Left colon (tissue), 2 donors: ENCODE measurements around the gene DPH2. TPM values are rescaled to one million over a fixed set of nuclear protein-coding genes. Genes with fewer than 3 reads are reported as not detected.

ENCODE experiments used
- ATAC-seq: fragments of 200-7000 bp; cut with Tn5 transposase; one replicate; pipeline ENCODE4 v1.9.1; 2020; ENCODE audit warnings: mild to moderate bottlenecking, moderate library complexity
- DNase-seq, 2 donors: peaks; one replicate each; pipeline ENCODE4 v3.0.0-alpha.2; 2020
- intact Hi-C, 2 donors: fragments of 100-400 bp; cut with DNase I in 1 of 2; cut with micrococcal nuclease in 1 of 2; formaldehyde crosslinking; loops; one replicate each; pipeline versions ENCODE4 v1.11.2 to v1.14.0; 2022; cut with DNase I, micrococcal nuclease
- total RNA-seq, 2 donors: library from RNA; stranded (reverse); fragmentation: NEBNext Ultra II Directional; extraction: Animal tissue kit (Norgen Biotek cat#: 25700); gene quantifications; one replicate each; pipeline ENCODE4 v1.2.1, GENCODE V29; 2021
- donor health status: DM: no; HTN: no; CAD: no.
- donor health status: DM: yes; HTN: yes; CAD: no.

Gene DPH2
- total RNA-seq, 2 donors from 2014 or later: 17.8 to 24.7 TPM

DNA sequence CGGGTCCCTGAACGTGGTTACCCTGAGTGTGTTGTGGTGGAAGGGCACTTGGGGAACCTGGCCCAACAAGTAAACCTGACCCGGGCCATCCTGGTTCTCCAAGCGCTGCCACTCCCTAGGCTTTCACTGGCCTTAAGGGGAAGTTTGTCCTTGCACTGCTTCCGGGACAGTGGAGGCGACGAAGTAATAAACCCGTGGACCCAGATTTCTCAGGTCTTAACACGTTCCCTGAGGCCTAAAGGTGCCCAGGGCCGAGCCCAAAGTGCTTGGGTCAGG lies 21.3 kb downstream of the DPH2 start:
- peak; percentile 55 for ATAC-seq
- DNase-seq: no peak
- intact Hi-C loops: no loop called here

DNA sequence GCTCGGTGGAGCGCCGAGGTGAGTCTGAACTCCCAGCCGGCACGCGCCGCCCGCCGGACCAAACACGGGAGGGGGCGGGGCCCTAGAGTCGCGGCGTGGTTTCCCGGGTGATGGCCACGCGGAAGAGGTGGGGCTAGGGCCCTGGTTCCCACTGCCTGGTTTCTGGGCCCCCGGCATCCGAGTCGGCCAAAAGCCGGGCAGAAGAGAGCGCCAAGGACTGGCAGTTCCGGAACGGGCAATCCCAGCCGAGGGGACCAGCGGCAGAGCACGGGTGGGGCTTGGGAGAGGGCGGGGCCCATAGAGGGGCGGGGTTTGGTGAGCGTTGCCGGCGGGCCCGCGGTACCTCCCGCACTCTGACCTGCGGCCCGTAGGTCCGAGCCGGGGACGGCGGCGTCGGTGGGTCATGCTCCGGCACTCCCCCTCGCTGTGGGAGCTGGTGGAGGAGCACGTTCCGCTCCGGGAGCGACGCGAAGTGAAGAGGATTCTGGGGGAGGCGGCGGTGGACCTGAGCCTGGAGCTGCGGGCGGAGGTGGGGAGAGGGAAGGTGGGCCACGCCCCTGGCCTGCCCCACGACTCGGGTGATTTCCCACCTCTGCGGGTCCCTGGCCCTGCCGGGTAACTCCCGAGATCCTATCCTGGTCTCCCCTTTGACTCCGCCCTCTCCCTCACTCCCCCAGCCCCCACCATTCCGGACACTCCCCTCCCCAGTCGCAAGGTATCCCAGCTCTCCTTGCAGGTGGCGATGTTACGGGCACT lies 21.8 kb downstream of the DPH2 start, which contains the start of gene CCDC24:
Gene CCDC24 (plus strand): TSS at position 124 of the 756 bp plus-strand sequence. CDS start 280 bp downstream, at position 404.
- ATAC-seq (peak; percentile 75), DNase-seq (peak; percentile 91)
- intact Hi-C loops: no loop called here

DNA sequence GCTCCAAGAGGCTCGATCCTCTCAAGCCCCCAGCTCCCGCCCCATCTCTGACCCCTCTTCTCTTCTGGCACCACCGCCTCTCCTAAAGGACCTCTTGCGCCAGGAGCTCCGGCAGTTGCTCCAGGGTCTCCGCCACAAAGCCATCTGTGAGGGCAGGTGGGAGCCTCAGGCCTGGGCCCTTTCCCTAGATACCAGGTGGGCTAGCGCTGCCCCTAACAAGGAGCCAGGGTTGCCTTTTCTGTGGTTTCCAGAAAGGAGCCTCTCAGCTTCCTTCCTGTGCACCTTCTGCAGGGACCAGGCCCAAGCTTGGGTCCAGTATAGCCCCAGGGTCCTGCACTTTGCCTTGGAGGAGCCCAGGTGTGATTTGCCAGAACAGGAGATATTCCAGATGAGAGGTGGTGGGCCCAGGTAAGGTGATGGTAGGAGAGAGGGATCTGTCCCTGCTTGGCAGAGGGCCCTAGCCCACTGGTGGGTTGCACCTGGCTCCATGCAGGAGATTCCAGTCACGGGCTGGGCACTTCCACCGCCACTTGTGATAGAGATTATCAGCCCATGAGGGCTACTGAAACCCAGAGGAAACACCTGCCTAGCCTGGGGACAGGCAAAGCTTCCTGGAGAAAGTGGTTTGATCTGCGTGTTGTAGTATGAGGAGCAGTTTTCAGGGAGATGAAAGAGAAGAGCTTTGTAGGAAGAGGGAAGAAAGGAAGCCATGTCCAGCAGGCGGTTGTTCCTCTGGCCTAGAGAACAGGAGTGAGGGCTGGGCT lies 22.6 kb downstream of the DPH2 start:
- ATAC-seq (no peak), DNase-seq (no peak)
- intact Hi-C loops: no loop called here

DNA sequence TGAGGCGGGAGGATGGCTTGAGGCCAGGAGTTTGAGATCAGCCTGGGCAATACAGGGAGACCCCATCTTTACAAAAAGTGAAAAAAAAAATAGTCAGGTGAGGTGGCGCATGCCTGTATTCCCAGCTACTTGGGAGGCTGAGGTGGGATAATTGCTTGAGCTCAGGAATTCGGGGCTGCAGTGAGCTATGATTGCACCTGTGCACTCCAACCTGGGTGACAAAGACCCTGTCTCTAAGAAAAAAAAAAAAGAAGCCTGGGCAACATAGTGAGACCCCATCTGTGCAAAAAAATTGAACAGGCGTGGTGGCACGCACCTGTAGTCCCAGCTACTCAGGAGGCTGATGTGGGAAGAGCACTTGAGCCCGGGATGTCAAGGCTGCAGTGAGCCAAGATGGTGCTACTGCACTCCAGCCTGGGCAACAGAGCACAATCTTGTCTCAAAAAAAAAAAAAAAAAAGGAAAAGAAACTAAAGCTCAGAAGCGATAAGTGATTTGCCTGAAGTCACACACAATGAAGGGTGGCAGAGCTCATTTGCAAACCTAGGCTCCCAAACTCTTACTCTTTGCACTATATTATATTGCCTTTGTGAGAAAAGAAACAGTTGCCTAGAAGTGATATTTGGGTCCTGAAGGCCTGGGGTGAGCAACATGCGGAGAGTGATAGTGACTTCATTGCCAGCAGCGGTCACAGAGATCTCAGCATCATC lies 23.6 kb downstream of the DPH2 start:
- no peak for ATAC-seq
- DNase-seq: no peak
- intact Hi-C loops: no loop called here

DNA sequence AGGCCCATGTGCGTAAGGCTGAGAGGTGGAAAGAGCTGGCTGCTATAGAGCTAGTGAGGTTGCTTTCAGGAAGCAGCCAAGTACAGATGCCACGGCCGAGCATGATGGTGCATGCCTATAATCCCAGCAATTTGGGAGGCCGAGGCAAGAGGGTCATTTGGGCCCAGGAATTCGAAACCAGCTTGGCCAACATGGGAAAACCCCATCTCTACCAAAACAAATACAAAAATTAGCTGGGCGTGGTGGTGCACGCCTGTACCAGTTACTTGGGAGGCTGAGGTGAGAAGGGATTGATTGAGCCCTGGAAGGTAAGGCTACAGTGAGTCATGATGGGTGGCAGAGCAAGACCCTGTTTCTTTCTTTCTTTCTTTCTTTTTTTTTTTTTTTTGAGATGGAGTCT lies 24.3 kb downstream of the DPH2 start:
- DNase-seq (no peak), ATAC-seq (no peak)
- intact Hi-C loops: no loop called here

DNA sequence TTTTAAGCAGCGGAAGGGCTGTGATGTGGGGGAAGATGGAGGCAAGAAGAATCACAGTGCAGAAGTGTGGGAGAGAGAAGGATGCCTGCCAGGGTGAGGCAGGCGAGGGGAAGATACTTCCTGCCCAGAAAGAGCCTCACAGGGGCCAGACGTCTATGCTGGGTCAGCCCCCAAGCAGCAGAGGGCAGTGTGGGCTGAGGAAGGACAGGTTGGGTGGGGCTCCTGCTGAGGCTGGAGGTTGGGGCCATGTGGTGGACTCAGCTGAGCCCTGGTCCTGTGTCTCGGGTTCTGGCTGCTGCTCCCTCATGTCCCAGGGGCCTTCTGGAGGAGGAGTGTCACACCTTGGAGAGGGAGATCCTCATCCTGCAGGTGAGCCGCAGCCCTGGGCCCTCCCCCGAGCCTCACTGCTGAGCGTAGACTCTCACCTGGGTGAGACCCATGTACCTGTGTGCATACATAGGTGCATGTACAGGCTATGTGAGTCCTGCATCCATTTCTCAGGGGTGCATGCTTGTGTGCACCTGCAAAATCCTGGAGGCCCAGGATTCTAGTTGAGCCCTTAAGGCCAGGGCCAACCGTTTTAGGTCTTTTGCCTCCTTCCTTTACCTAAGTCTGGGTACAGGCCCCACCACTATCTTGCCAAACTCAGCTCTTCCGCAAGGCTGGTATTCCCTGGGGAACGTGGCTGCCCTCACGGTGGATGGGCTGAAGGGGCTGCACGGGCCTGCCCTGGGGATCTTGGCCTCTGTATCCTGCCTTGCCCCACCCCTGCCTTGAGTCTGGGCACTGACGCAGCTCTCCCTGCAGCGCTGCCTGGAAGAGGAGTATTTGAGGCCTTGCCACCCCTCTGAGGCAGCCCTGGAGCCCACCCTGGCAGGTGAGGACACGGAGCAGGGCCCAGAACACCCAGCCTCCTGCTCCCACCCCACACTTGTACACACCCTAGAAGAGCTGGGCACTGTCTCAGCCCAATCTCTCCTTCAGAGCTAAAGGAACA lies 25.3 kb downstream of the DPH2 start:
- intact Hi-C loops: no loop called here
- ATAC-seq: peak; percentile 41
- DNase-seq: peak; percentile 65 to 69

DNA sequence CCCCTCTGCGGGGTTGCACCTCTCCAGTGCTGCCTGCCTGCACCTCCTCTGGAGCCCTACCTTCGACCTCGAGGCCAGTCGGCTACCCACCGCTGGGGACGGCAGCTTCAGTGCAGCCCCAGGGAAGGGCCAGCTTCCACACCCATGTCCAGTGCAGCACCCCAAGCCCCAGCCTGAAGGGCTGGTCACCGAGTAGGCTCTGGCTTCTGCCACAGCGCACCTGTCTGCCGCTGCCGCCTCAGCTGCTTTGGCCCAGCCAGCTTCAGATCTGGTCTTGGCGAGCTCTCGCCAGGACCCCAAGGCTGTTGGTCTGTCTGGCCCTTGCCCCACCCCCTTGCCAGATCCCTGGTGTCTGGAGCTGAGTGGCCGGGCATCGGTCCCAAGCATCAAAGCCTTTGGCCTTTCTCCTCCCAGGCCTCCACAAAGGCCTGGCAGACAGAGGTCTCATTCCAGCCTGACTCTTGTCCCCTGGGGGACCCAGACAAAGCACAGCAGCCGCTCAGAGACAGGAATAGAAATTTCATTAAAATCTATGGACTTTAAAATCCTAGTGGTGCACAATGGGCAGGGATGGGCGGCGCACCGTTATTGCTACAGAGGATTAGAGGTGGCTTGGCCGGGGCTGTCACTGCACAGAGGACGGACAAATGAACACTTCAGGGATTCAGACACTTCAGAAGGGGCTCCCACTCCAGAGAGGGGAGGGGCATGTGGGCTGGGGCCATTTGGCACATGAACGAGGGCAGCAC lies 26.3 kb downstream of the DPH2 start:
- intact Hi-C loops: no loop called here
- DNase-seq (no peak), ATAC-seq (no peak)

DNA sequence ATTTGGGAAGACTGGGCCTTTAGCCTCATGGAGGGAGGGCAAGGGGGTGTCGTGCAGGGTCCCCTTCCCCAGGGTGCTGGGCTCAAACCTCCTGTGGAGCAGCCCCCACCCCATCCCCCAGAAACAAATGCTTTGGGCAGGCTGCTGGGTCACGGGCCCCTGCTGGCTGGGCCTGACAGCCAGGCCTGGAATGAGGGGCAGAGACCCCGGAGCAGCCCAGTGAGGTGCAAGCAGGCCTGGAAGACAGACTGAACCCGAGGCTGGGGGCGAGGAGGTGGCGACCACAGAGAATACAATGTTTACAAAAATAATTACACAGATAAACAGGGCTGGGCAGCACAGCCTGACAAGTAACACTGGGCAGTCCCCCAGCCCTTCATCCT lies 26.9 kb downstream of the DPH2 start:
- ATAC-seq (no peak), DNase-seq (no peak)
- intact Hi-C loops: no loop called here

DNA sequence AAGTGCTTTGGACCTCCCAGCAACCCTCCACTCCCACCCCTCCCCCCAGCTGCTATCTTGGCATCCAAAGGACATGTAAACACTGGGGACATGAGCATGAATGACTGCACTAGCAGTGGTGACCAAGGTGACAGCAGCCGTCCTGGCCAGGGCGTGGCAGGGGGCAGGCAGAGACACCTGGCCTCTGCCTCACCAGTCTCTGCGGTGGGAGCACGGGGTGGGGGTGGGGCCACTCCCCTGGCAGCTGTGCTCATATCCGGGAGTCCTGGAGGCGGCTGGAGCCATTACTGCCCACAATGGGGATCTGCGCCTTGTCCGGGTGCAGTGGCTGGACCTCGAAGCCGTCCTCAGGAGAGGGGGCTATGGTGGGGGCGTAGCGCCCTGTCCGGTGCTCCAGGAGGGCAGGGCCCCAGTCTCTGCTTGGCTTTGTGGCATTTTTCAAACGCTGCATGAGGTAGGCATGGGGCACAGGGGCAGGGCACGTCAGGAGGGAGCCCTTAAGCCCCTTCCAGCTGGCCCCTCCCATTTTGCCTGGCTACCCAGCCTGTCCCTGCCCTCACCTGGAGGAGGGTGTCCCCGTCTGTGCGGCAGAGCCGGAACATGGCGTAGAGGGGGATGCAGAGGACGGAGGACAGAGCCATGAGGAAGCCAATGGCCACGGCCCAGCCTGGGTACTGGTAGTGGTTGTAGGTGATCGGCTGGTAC lies 27.6 kb downstream of the DPH2 start:
- DNase-seq (peak; percentile 65 to 85), ATAC-seq (peak; percentile 71)
- intact Hi-C loops: no loop called here

DNA sequence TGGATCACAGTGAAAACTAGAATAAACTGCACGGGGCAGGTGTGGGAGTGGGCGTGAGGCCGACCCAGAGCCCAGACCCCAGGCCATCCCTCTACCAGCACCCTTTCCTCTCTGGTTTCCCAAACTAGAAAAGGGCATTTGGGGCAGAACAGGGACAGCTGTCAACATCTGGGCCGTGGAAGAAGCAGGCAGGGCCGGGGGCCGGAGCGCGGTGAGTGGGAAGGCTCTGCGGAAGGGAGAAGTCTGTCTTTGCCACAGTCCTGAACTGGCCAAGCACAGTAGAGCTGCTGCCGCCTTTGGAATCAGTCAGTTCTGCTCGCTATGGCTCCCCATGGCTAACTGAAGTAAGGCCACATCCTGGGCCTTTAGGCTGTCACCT lies 28.2 kb downstream of the DPH2 start:
- ATAC-seq: no peak
- intact Hi-C loops: no loop called here

DNA sequence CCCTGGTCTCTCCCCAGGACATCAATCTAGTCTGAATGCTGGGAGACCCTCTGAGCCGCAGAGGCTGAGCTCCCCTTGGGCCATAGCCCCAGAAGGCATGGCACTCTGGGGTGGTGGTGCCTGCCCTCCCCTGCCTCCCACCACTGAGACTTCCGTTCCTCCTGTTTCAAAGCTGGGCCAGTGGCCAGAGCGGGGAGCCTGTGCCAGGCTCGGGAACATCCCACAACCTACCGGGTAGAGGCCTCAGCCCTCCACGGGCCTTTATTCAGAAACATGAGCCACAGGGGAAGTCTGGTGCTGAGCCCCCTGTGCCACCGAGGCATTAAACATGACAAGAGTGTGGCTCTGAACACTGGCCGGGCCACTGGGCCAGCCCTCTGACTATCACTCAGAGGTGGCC lies 29.6 kb downstream of the DPH2 start:
- intact Hi-C loops: no loop called here
- DNase-seq: no peak
- ATAC-seq: no peak

More for the DNA sequence above, 28.2 kb downstream of the DPH2 start:
- DNase-seq: no peak

DNA sequence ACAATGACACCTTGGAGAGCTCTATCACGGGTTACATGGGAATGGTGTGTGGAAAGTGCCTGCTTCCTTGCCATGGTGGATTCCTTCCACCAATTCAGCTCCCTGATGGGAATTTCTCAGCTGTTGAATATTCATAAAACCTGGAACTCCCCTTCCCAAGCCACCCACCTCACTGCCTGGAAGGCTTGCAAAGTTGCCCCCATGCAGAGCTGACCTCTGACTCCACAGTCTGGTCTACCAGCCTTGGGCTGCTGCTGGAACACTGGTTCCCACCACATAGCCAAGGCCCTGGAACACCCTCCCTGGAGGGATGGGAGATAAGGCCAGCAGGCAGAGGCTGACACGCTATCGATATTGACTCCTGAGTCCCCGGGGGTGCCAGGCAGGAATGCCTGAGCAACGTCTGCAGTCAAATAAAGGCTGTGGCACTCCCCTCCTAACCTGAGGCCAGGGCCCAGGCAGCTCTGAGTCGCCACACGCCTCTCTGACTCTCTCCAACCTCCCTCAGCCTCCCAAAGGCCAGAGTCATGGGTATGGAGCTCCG lies 30.4 kb downstream of the DPH2 start:
- intact Hi-C loops: loop anchor here (5.0 kb wide), 2 partner anchors 37 to 47 kb away; no protein-coding TSS in a partner anchor
- ATAC-seq (no peak), DNase-seq (no peak)

DNA sequence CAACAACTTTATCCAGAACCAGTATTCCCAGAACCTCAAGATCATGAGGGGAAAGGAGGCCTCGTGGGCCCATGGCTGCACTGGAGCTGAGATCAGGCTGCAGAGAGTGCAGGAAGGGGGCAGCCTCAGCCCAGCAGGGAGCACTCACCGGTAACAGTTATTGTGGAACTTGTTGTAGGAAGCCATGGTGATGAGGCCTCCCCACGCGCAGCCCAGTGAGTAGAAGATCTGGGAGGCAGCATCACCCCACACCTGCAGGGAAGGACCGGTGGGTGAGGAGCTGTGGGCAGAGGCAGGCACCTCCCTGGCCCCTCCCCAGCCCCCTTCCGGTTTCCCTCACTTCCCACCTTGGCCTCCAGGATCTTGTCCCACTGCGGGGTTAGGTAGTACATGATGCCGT lies 32.4 kb downstream of the DPH2 start:
- intact Hi-C loops: loop anchor here (5.0 kb wide), 2 partner anchors 35 to 45 kb away; no protein-coding TSS in a partner anchor
- no peak for DNase-seq
- no peak for ATAC-seq

DNA sequence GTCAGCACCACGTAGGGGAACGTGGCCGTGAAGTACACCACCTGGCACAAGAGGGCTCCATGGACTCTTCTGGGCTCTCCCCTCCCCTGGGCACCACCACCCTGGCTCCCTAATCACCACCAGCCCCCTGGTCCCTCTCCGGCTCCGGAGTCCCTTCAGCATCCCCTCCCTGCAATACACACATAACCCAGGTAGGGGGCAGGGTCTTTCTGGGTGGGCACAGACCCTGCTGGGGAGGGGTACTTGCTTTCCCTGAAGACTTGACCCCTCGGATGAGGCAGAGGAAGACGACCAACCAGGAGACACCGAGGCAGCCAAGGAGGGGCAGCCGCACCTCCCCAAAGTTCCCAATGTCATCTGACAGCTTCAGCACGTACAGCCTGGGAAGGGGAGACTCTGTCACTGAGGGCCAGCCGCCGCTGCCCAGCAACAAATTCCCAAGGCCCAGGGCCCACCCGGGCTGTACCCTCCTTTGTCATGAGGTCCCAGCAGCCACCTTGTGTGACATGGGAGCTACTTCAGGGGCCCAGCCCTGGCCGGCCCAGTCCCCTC lies 32.9 kb downstream of the DPH2 start:
- ATAC-seq: no peak
- DNase-seq: no peak
- intact Hi-C loops: loop anchor here (5.0 kb wide), 2 partner anchors 35 to 45 kb away; no protein-coding TSS in a partner anchor

DNA sequence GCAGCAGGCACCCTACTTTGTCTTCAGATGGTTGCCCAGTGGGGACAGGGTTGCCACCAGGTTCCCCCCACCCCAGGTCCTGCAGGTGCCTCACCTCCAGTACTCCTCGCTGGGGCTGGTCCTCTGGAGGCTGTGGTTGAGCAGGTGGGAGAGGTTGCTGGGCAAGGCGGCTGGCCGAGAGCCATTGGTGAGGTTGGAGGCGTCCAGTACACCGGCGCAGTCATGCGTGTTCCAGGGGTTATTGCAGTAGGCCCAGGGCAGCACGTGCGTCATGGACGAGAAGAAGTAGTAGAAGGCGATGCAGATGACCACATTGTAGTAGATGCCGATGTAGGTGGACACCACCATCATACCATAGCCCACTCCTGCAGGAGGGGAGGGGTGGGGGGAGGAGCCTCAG lies 38.4 kb downstream of the DPH2 start:
- no peak for DNase-seq
- intact Hi-C loops: no loop called here
- no peak for ATAC-seq

DNA sequence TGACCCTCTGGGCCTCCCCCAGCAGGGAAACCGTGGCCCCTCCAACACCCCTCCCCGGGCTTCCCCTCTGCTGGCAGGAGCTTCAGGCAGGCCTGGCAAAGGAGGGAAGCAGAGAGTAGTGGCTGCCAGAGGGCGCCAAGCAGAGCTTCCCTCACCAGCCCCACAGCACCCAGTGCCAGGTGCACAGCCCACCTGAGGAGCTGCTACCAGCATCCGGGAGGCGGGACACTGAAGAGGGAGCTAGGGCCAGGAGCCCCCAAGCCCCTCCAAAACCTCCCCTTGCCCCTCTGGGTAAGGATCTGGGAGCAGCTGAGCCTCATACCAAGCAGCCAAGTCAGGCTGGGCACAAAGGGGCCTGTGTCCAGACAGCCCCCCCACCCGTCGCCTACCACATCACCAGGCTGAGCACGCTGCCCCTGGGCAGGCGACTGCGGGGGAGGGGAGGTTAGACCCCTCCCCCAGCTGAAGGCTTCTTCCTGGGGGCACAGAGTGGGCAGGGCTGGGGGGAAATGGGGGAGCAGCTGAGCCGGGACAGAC lies 41.2 kb downstream of the DPH2 start:
- DNase-seq: no peak

DNA sequence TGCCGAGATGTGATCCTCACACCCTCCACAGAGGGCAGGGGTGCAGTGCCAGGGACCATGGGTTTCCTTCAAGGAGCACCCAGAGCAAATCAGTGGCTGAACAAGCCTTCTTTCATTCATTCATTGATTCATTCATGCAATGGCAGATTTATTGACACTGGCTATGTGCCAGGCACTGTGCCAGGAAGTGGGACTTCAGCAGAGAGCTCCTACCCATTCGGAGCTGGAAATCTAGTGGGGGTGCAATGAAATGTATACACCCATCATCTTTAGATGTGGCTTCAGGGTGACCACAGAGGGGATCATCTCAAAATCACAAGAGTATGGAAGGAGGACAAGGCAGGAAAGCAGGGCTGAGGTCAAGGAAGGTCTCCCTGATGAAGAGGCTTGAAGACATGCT lies 42.6 kb downstream of the DPH2 start:
- peak; percentile 8 for ATAC-seq
- intact Hi-C loops: no loop called here
- DNase-seq: peak in 1 of 2 donors; percentile 45

More for the DNA sequence above, 41.2 kb downstream of the DPH2 start:
- intact Hi-C loops: no loop called here
- no peak for ATAC-seq
